ENCODE results near the gene ASTN2. TPM values are rescaled to one million over a fixed set of nuclear protein-coding genes. Genes with fewer than 3 reads are reported as not detected.
A peak's percentile ranks its signal among the peaks of the same experiment; 100 is the strongest.

ASTN2 gene
- polyA plus RNA-seq, 3 donors from 2014 or later: 1.7 to 4.5 (median 2.2) TPM

DNA sequence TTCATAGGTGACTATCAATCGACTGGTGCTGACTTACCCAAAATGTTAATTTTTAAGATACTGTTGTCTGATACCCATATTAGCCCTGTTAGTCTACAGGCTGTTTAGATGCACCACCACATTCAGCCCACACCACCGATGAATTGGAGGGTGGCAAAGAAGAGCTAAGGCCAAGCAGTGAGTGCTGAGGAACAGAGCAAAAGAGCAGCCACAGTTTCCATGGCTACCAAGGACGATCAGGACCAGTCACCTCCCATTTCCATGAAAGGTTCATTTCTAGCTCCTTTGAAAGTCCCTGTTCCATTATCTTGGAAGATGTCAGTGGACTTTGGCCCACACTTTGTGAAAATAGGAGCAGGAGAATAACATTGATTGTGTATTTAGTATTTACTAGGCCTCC lies 364.9 kb downstream of the ASTN2 start:
- Mint-ChIP-seq H3K27me3 (ENCODE audit: low read depth in 3 of 3) (peaks cover 1 to 5% (median 3%) of the 10 kb centered on the region in 3 donors), H3K4me3 (no peak overlapping the region), H3K4me1 (no peaks in the 10 kb centered on the region), H3K36me3 (no peaks in the 10 kb centered on the region), H3K9me3 (peaks cover 0 to 4% (median under 1%) of the 10 kb centered on the region in 6 donors), H3K27ac (no peak overlapping the region)
- no peak for DNase-seq

- Mint-ChIP-seq H3K27me3 (ENCODE audit: low read depth in 3 of 3) (peaks cover 4 to 5% (median 5%) of the 10 kb centered on the region in 3 donors), H3K4me1 (no peaks in the 10 kb centered on the region), H3K9me3 (peaks cover 0 to 6% (median 0%) of the 10 kb centered on the region in 6 donors), H3K27ac (no peak overlapping the region), H3K4me3 (no peak overlapping the region), H3K36me3 (no peaks in the 10 kb centered on the region)
- DNase-seq: no peak
Observed at GRCh38 chr9:117046666-117047327, 368.1 kb downstream of the ASTN2 start.

GRCh38 chr9:117044241-117044640 lies 370.6 kb downstream of the ASTN2 start:
- H3K4me3 Mint-ChIP-seq: no peak overlapping the region
- DNase-seq: no peak
- H3K27me3 Mint-ChIP-seq (ENCODE audit: low read depth in 3 of 3): peaks cover 4 to 8% (median 5%) of the 10 kb centered on the region in 3 donors
- no peaks in the 10 kb centered on the region for H3K36me3 Mint-ChIP-seq
- H3K9me3 Mint-ChIP-seq: peaks cover 0 to 6% (median 0%) of the 10 kb centered on the region in 6 donors
- no peaks in the 10 kb centered on the region for H3K4me1 Mint-ChIP-seq
- H3K27ac Mint-ChIP-seq: no peak overlapping the region

GRCh38 chr9:117043159-117043558 lies 371.7 kb downstream of the ASTN2 start:
- H3K36me3 Mint-ChIP-seq: no peaks in the 10 kb centered on the region
- H3K4me3 Mint-ChIP-seq: no peak overlapping the region
- peaks cover 0 to 6% (median 0%) of the 10 kb centered on the region in 6 donors for H3K9me3 Mint-ChIP-seq
- peaks cover 2 to 8% (median 4%) of the 10 kb centered on the region in 3 donors for H3K27me3 Mint-ChIP-seq (ENCODE audit: low read depth in 3 of 3)
- DNase-seq: no peak
- H3K27ac Mint-ChIP-seq: no peak overlapping the region
- H3K4me1 Mint-ChIP-seq: no peaks in the 10 kb centered on the region

- Mint-ChIP-seq H3K36me3 (no peaks in the 10 kb centered on the region), H3K4me3 (no peak overlapping the region), H3K4me1 (no peaks in the 10 kb centered on the region), H3K27ac (no peak overlapping the region), H3K9me3 (peaks cover 0 to 27% (median 3%) of the 10 kb centered on the region in 6 donors), H3K27me3 (ENCODE audit: low read depth in 3 of 3) (peaks cover 0 to 4% (median 2%) of the 10 kb centered on the region in 3 donors)
- no peak for DNase-seq
Observed at GRCh38 chr9:117035546-117035945, 379.3 kb downstream of the ASTN2 start.

GRCh38 chr9:117034866-117035265 lies 380.0 kb downstream of the ASTN2 start:
- DNase-seq: peak in 1 of 3 donors; percentile 3
- peaks cover 0 to 27% (median 3%) of the 10 kb centered on the region in 6 donors for H3K9me3 Mint-ChIP-seq
- H3K27me3 Mint-ChIP-seq (ENCODE audit: low read depth in 3 of 3): peaks cover 0 to 4% (median 2%) of the 10 kb centered on the region in 3 donors
- H3K27ac Mint-ChIP-seq: no peak overlapping the region
- H3K4me1 Mint-ChIP-seq: no peaks in the 10 kb centered on the region
- no peak overlapping the region for H3K4me3 Mint-ChIP-seq
- H3K36me3 Mint-ChIP-seq: no peaks in the 10 kb centered on the region

DNA sequence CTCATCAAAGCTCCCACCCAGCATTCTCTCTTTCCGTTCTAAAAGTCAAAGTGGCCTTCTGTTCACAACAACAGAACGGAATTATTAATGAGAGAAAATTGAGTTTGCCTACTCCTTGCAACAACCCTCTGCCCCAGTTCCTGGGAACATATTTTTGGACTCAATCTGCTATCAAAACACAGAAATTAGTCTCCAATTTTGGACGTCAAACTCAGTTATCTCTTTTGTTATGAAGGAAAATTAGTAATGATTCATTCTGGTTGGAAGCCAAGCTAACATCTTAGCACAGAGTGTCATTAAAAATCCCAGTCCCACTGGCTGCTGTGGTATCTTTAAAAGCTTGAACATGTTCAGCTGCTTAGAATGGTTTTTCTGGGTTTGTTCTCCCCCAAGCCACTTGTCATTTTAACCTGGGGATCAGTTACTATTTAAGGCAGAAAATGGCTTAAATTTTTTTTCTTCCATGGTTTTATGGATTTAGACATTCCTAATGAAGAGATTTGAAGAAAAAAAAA lies 384.5 kb downstream of the ASTN2 start:
- Mint-ChIP-seq H3K4me1 (no peaks in the 10 kb centered on the region), H3K27ac (no peak overlapping the region), H3K9me3 (peaks cover 0 to 19% (median 2%) of the 10 kb centered on the region in 6 donors), H3K36me3 (no peaks in the 10 kb centered on the region), H3K4me3 (no peak overlapping the region), H3K27me3 (ENCODE audit: low read depth in 3 of 3) (peaks cover 0 to 4% (median 0%) of the 10 kb centered on the region in 3 donors)
- no peak for DNase-seq

DNA sequence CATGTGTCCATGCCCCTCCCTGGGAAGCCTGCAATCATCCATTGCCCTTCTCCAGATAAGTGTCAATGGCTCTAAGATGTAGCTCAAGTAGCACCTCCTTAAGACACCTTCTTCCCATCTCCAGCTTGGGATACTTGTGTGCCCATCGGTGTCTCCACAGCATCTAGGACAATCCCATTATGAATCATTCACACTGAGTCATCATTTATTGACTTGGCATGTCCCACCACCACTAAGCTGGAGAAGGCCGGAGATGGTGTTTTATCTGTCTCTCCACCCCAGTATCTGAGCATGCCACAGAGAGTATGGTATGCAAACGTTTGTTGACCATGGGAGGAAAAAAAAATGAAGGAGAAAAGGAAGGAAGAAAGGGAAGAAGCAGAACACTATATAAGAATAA lies 385.5 kb downstream of the ASTN2 start:
- Mint-ChIP-seq H3K27ac (no peak overlapping the region), H3K4me3 (no peak overlapping the region), H3K9me3 (peaks cover 0 to 16% (median 2%) of the 10 kb centered on the region in 6 donors), H3K36me3 (no peaks in the 10 kb centered on the region), H3K27me3 (ENCODE audit: low read depth in 3 of 3) (peaks cover 0 to 6% (median 0%) of the 10 kb centered on the region in 3 donors), H3K4me1 (no peaks in the 10 kb centered on the region)
- DNase-seq: no peak

- no peak overlapping the region for H3K27ac Mint-ChIP-seq
- H3K27me3 Mint-ChIP-seq (ENCODE audit: low read depth in 3 of 3): peaks cover 0 to 6% (median 4%) of the 10 kb centered on the region in 3 donors
- peaks cover 0 to 16% (median 2%) of the 10 kb centered on the region in 6 donors for H3K9me3 Mint-ChIP-seq
- no peak for DNase-seq
- H3K36me3 Mint-ChIP-seq: no peaks in the 10 kb centered on the region
- no peaks in the 10 kb centered on the region for H3K4me1 Mint-ChIP-seq
- no peak overlapping the region for H3K4me3 Mint-ChIP-seq
Observed at GRCh38 chr9:117028103-117028858, 386.6 kb downstream of the ASTN2 start.

- Mint-ChIP-seq H3K36me3 (no peaks in the 10 kb centered on the region), H3K27me3 (ENCODE audit: low read depth in 3 of 3) (peaks cover 3 to 5% (median 4%) of the 10 kb centered on the region in 3 donors), H3K9me3 (peaks cover 0 to 11% (median 5%) of the 10 kb centered on the region in 6 donors), H3K27ac (no peak overlapping the region), H3K4me1 (no peaks in the 10 kb centered on the region), H3K4me3 (no peak overlapping the region)
- DNase-seq: no peak
Observed at GRCh38 chr9:117021906-117022305, 393.0 kb downstream of the ASTN2 start.

DNA sequence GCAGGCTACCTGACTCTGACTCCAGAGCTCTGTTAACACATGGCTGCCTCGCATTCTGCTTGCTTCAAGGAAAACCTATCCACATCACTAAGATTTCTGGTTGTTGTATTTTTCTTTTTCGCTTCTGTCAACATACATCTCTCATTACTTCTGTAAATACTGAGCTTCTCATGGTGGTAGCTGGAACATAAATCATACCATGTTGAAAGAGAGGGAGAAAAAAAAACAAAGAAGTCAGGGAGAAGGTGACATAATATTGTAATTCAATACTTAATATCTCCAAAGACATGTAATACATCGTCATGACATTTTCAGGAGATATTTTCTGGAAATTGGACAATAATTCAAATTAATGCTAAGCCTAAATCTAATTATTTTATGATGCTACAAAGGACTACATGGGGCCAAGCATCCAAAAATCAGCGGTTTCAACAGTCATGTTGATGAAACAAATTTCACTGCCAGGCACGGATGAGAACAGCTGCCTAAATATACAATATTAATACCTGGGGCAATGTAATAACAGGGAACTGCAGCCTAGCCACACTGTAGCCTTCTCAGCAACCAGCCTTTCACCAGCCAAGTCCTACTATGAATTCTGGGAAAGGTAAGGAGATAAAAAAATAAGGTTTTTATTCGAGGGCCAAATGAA lies 395.8 kb downstream of the ASTN2 start:
- H3K27ac Mint-ChIP-seq: no peak overlapping the region
- H3K4me3 Mint-ChIP-seq: no peak overlapping the region
- H3K4me1 Mint-ChIP-seq: no peaks in the 10 kb centered on the region
- peaks cover 1 to 7% (median 6%) of the 10 kb centered on the region in 3 donors for H3K27me3 Mint-ChIP-seq (ENCODE audit: low read depth in 3 of 3)
- no peak for DNase-seq
- H3K36me3 Mint-ChIP-seq: no peaks in the 10 kb centered on the region
- peaks cover 0 to 11% (median 4%) of the 10 kb centered on the region in 6 donors for H3K9me3 Mint-ChIP-seq

GRCh38 chr9:117017414-117017985 lies 397.4 kb downstream of the ASTN2 start:
- Mint-ChIP-seq H3K36me3 (no peaks in the 10 kb centered on the region), H3K9me3 (peaks cover 0 to 11% (median 3%) of the 10 kb centered on the region in 6 donors), H3K27ac (no peak overlapping the region), H3K27me3 (ENCODE audit: low read depth in 3 of 3) (peaks cover 2 to 6% (median 2%) of the 10 kb centered on the region in 3 donors), H3K4me3 (no peak overlapping the region), H3K4me1 (no peaks in the 10 kb centered on the region)
- no peak for DNase-seq

- peaks cover 2 to 6% (median 4%) of the 10 kb centered on the region in 3 donors for H3K27me3 Mint-ChIP-seq (ENCODE audit: low read depth in 3 of 3)
- no peak overlapping the region for H3K27ac Mint-ChIP-seq
- H3K4me3 Mint-ChIP-seq: no peak overlapping the region
- no peaks in the 10 kb centered on the region for H3K36me3 Mint-ChIP-seq
- no peaks in the 10 kb centered on the region for H3K4me1 Mint-ChIP-seq
- no peak for DNase-seq
- H3K9me3 Mint-ChIP-seq: peaks cover 0 to 6% (median 4%) of the 10 kb centered on the region in 6 donors
Observed at GRCh38 chr9:117014061-117014460, 400.8 kb downstream of the ASTN2 start.

Measured in immature natural killer cell (primary cell).